Measurements from ENCODE around the gene MGLL. TPM values are rescaled to one million over a fixed set of nuclear protein-coding genes. Genes with fewer than 3 reads are reported as not detected.

The MGLL gene
- total RNA-seq, 1 experiment from 2014 or later, result 6.8 TPM

DNA sequence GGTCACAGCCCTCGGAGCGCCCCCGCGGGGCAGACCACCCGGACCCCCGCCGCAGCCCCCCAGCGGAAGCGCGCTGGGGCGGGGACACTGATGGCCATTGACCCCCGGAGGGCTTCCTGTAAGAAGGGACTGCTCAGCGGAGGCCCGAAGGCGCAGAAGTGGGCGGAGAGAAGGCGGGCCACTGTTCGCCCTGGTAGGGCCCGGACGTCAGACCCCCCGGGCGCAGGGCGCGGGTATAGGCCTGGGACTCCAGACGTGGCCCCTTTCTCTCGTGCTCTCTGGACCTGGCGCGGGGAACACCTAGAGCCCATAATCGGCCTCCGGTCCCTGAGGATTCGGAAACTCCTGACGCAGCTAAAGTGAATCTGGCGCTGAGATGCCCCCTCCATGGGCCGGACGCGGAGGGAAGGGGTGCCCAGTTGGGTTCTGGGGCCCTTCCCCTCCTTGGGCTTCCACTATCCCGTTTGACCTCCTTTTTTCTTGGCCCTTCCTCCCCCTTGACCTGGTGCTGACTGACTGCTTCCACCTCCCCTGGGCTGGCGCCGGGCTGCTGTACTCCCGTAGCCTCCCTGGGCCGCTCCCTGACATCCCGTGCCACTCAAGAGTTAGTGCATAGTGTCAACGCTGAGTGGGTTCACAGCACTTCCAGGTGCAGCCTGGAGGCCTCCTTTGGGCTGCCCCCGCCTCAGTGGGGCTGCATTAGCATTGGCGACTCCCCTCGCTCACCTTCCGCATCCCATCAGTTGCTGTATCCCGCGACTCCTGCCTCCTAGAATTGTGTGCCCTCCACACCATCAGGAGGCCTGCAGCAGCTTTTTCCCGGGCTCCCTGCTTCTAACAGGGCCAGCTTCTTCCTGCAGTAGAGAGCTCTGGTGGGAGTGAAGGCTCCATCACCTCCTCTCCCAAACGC, 148.9 kb downstream of the MGLL start:
- intact Hi-C loops (cut with micrococcal nuclease), result no loop called here
- DNase-seq (ENCODE audit: low read depth, low spot score), result no peak
- H3K4me1 ChIP-seq (ENCODE audit: control insufficient read depth in 1 of 2, insufficient read depth in 2 of 2, low read length in 2 of 2), result peaks cover 0 to 19% of the 10 kb centered on the region in 2 experiments; a peak in 2 of 4 replicates
- no peaks in the 10 kb centered on the region for H3K9me3 ChIP-seq (ENCODE audit: control insufficient read depth in 1 of 2, insufficient read depth in 1 of 2, low read depth in 1 of 2, low read length in 2 of 2)
- POLR2A ChIA-PET, result no interaction called here
- RAD21 ChIA-PET (ENCODE audit: low non-redundant PET in 1 of 2, low total read pairs in 2 of 2, uncharacterized antibody in 2 of 2, unreplicated experiment in 2 of 2), result no interaction called here
- peak overlapping the region; percentile 58 to 88 for H3K4me3 ChIP-seq (replicated peaks in 1 of 2; ENCODE audit: low read depth in 1 of 2, low read length in 2 of 2)
- H3K36me3 ChIP-seq (ENCODE audit: control insufficient read depth in 1 of 2, insufficient read depth in 2 of 2, low read length in 2 of 2), result no peaks in the 10 kb centered on the region
- H3K79me2 ChIP-seq (ENCODE audit: insufficient read depth, low read length), result no peaks in the 10 kb centered on the region
- peak overlapping the region; percentile 35 for H2AFZ ChIP-seq (ENCODE audit: low read depth, low read length, poor library complexity, severe bottlenecking)
- peak overlapping the region; percentile 98 for H3K4me2 ChIP-seq (ENCODE audit: low read length)
- H4K20me1 ChIP-seq (ENCODE audit: insufficient read depth), result no peaks in the 10 kb centered on the region
- peak overlapping the region; percentile 61 for H3K9ac ChIP-seq (ENCODE audit: low read length)
- no peaks in the 10 kb centered on the region for H3K9me2 ChIP-seq (ENCODE audit: insufficient read depth)
- H3K27me3 ChIP-seq (ENCODE audit: insufficient read depth, low read length), result no peaks in the 10 kb centered on the region
- peak overlapping the region; percentile 71; the same call in 1 of the 2 replicates for H3K27ac ChIP-seq (ENCODE audit: low read depth, low read length)
- BruUV-seq (replicated peaks), result TSS peak; percentile 40
- peak; percentile 78 for ATAC-seq
- TF ChIP-seq, protein P1, sequence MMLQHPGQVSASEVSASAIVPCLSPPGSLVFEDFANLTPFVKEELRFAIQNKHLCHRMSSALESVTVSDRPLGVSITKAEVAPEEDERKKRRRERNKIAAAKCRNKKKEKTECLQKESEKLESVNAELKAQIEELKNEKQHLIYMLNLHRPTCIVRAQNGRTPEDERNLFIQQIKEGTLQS (IDR thresholded peaks at IDR 0.05), result no peak
- TF ChIP-seq EGR1 (IDR thresholded peaks at IDR 0.05; ENCODE audit: low read depth) (0 out of 2 replicates have a peak, but pooled peaks have one; percentile 13), POLR2AphosphoS5 (IDR thresholded peaks at IDR 0.05; ENCODE audit: low read depth, low read length) (no peak)
- TF ChIP-seq, protein P2, sequence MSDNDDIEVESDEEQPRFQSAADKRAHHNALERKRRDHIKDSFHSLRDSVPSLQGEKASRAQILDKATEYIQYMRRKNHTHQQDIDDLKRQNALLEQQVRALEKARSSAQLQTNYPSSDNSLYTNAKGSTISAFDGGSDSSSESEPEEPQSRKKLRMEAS (IDR thresholded peaks at IDR 0.05), result no peak; the same call in 1 of the 2 replicates
- CTCF ChIA-PET, result no interaction called here

DNA sequence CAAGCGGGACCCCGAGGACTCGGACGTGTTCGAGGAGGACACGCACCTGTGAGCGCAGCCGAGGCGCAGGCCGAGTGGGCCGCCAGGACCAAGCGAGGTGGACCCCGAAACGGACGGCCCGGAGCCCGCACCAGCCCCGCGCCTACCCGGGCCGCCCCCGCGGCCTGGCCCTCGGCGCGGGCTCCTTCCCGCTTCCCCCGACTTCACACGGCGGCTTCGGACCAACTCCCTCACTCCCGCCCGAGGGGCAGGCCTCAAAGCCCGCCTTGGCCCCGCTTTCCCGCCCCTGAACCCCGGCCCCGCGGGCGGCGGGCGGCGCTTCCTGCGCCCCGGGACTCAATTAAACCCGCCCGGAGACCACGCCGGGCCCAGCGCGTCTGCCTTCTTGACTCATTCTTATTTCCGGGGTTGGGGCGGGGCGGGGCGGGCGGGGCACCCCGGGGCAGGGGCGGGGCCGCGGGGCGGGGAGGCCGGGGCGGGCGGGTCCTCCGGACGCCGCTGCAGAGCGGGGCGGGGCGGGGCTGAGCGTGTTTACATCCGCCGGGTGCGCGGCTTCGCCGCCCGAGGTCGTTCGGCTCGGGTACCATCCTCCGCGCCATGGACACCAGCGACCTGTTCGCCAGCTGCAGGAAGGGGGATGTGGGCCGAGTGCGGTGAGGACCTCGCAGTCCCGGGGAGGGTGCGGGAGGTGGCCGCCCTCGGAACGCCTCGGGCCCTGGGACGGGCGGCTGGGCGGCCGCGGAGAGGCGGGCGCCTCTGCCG, 149.7 kb downstream of the MGLL start, which contains the start of gene ABTB1:
Gene ABTB1, plus strand, starts transcription at position 524 of the 762 bp plus-strand sequence. Its CDS starts 74 bp downstream, at position 598.
- H3K4me1 ChIP-seq (ENCODE audit: control insufficient read depth in 1 of 2, insufficient read depth in 2 of 2, low read length in 2 of 2), result peaks cover 0 to 19% of the 10 kb centered on the region in 2 experiments; a peak in 2 of 4 replicates
- H2AFZ ChIP-seq (ENCODE audit: low read depth, low read length, poor library complexity, severe bottlenecking), result peak within 1 kb of the TSS; percentile 35
- RAD21 ChIA-PET (ENCODE audit: low non-redundant PET in 1 of 2, low total read pairs in 2 of 2, uncharacterized antibody in 2 of 2, unreplicated experiment in 2 of 2), result no interaction called here
- H3K9me2 ChIP-seq (ENCODE audit: insufficient read depth), result no peaks in the 10 kb centered on the region
- BruUV-seq (replicated peaks), result no TSS peak
- no peaks in the 10 kb centered on the region for H3K27me3 ChIP-seq (ENCODE audit: insufficient read depth, low read length)
- no peak for DNase-seq (ENCODE audit: low read depth, low spot score)
- CTCF ChIA-PET, result no interaction called here
- no peaks in the 10 kb centered on the region for H3K36me3 ChIP-seq (ENCODE audit: control insufficient read depth in 1 of 2, insufficient read depth in 2 of 2, low read length in 2 of 2)
- H3K79me2 ChIP-seq (ENCODE audit: insufficient read depth, low read length), result no peaks in the 10 kb centered on the region
- ATAC-seq, result peak; percentile 87
- POLR2A ChIA-PET, result interaction anchor here (1.1 kb wide), 1 partner anchor 11 kb away, joined by 3 read pairs; no protein-coding TSS in a partner anchor
- H3K9me3 ChIP-seq (ENCODE audit: control insufficient read depth in 1 of 2, insufficient read depth in 1 of 2, low read depth in 1 of 2, low read length in 2 of 2), result no peaks in the 10 kb centered on the region
- no peaks in the 10 kb centered on the region for H4K20me1 ChIP-seq (ENCODE audit: insufficient read depth)
- peak within 1 kb of the TSS; percentile 90 for H3K27ac ChIP-seq (ENCODE audit: low read depth, low read length)
- H3K4me3 ChIP-seq (replicated peaks in 1 of 2; ENCODE audit: low read depth in 1 of 2, low read length in 2 of 2), result peak within 1 kb of the TSS; percentile 71 to 88
- peak within 1 kb of the TSS; percentile 95 for H3K9ac ChIP-seq (ENCODE audit: low read length)
- intact Hi-C loops (cut with micrococcal nuclease), result no loop called here
- H3K4me2 ChIP-seq (ENCODE audit: low read length), result peak within 1 kb of the TSS; percentile 98
- TF ChIP-seq TCF7L2 (IDR thresholded peaks at IDR 0.05; ENCODE audit: borderline replicate concordance, extremely low read depth, insufficient read depth, insufficient read length), result no peak
- TF ChIP-seq EGR1 (IDR thresholded peaks at IDR 0.05; ENCODE audit: low read depth), result no peak
- TF ChIP-seq, protein P3, sequence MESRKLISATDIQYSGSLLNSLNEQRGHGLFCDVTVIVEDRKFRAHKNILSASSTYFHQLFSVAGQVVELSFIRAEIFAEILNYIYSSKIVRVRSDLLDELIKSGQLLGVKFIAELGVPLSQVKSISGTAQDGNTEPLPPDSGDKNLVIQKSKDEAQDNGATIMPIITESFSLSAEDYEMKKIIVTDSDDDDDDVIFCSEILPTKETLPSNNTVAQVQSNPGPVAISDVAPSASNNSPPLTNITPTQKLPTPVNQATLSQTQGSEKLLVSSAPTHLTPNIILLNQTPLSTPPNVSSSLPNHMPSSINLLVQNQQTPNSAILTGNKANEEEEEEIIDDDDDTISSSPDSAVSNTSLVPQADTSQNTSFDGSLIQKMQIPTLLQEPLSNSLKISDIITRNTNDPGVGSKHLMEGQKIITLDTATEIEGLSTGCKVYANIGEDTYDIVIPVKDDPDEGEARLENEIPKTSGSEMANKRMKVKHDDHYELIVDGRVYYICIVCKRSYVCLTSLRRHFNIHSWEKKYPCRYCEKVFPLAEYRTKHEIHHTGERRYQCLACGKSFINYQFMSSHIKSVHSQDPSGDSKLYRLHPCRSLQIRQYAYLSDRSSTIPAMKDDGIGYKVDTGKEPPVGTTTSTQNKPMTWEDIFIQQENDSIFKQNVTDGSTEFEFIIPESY (IDR thresholded peaks at IDR 0.05; ENCODE audit: extremely low read depth, insufficient replicate concordance, low read length), result no peak
- TF ChIP-seq, protein P4, sequence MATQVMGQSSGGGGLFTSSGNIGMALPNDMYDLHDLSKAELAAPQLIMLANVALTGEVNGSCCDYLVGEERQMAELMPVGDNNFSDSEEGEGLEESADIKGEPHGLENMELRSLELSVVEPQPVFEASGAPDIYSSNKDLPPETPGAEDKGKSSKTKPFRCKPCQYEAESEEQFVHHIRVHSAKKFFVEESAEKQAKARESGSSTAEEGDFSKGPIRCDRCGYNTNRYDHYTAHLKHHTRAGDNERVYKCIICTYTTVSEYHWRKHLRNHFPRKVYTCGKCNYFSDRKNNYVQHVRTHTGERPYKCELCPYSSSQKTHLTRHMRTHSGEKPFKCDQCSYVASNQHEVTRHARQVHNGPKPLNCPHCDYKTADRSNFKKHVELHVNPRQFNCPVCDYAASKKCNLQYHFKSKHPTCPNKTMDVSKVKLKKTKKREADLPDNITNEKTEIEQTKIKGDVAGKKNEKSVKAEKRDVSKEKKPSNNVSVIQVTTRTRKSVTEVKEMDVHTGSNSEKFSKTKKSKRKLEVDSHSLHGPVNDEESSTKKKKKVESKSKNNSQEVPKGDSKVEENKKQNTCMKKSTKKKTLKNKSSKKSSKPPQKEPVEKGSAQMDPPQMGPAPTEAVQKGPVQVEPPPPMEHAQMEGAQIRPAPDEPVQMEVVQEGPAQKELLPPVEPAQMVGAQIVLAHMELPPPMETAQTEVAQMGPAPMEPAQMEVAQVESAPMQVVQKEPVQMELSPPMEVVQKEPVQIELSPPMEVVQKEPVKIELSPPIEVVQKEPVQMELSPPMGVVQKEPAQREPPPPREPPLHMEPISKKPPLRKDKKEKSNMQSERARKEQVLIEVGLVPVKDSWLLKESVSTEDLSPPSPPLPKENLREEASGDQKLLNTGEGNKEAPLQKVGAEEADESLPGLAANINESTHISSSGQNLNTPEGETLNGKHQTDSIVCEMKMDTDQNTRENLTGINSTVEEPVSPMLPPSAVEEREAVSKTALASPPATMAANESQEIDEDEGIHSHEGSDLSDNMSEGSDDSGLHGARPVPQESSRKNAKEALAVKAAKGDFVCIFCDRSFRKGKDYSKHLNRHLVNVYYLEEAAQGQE (IDR thresholded peaks at IDR 0.05; ENCODE audit: low read depth), result no peak
- TF ChIP-seq SIN3A (IDR thresholded peaks at IDR 0.05; ENCODE audit: low read depth), result peak; percentile 46; the same call in 1 of the 2 replicates
- no peak for TF ChIP-seq FOSL1 (IDR thresholded peaks at IDR 0.05; ENCODE audit: low read depth)
- no peak for TF ChIP-seq CEBPB (IDR thresholded peaks at IDR 0.05; ENCODE audit: low read depth)
